IMR-90 (cell line): ENCODE results near the gene RNASEH2B. TPM values are rescaled to one million over a fixed set of nuclear protein-coding genes. Genes with fewer than 3 reads are reported as not detected.

Experiments
- ATAC-seq: fragments of 200-7000 bp; cut with Tn5 transposase; 2 replicates; pipeline ENCODE4 v1.9.1; 2020; ENCODE audit warnings: low read depth, mild to moderate bottlenecking, moderate library complexity
- BruUV-seq: library from RNA; stranded (reverse); fragments of 400-500 nt; replicated peaks from 2 replicates; lab custom pipeline; 2021; lab: Mats Ljungman, UMichigan
- CTCF ChIA-PET: fragments of 300-600 bp; formaldehyde crosslinking; extraction: SDS; loops from one replicate; lab custom pipeline; 2021; ENCODE audit warnings: antibody characterized with exemption; lab: Yijun Ruan, JAX
- POLR2A ChIA-PET: fragments of 300-600 bp; sonication (Branson Sonifier 250); formaldehyde crosslinking; loops from one replicate; lab custom pipeline; 2022; ENCODE audit warnings: antibody characterized with exemption; ENCODE audit not compliant: unreplicated experiment; lab: Charles Lee
- DNase-seq: peaks from one replicate; pipeline ENCODE4 v3.0.0; 2013
- H2AFZ ChIP-seq: replicated peaks from 2 replicates; pipeline ENCODE3; 2013; ENCODE audit warnings: low read length, mild to moderate bottlenecking; ENCODE audit not compliant: poor library complexity
- H2AK5ac ChIP-seq: 2 replicates; pipeline ENCODE4 v1.6.1; 2013; ENCODE audit warnings: low read depth, low read length, inconsistent platforms
- H2AK9ac ChIP-seq: replicated peaks from 2 replicates; pipeline ENCODE3; 2013; ENCODE audit warnings: mild to moderate bottlenecking, low read depth, low read length, moderate library complexity; ENCODE audit not compliant: poor library complexity
- H2BK120ac ChIP-seq: 2 replicates; pipeline ENCODE4 v1.6.1; 2013; ENCODE audit warnings: low read depth, low read length, inconsistent platforms
- H2BK15ac ChIP-seq: 3 replicates; pipeline ENCODE4 v1.6.1; 2013; ENCODE audit warnings: low read depth, low read length, inconsistent platforms
- H2BK20ac ChIP-seq: 2 replicates; pipeline ENCODE4 v1.6.1; 2013; ENCODE audit warnings: low read depth, mild to moderate bottlenecking, inconsistent platforms, low read length, moderate library complexity
- H2BK5ac ChIP-seq: 2 replicates; pipeline ENCODE4 v1.6.1; 2013; ENCODE audit warnings: mild to moderate bottlenecking, low read depth, low read length, inconsistent platforms; ENCODE audit not compliant: poor library complexity, severe bottlenecking
- H3K14ac ChIP-seq: replicated peaks from 2 replicates; pipeline ENCODE4 v1.6.1; 2013; ENCODE audit warnings: low read depth, low read length, inconsistent platforms
- H3K18ac ChIP-seq: 2 replicates; pipeline ENCODE4 v1.6.1; 2013; ENCODE audit warnings: low read depth, low read length, control low read depth
- H3K23ac ChIP-seq: 2 replicates; pipeline ENCODE4 v1.6.1; 2013; ENCODE audit warnings: low read depth, low read length, inconsistent platforms
- H3K27ac ChIP-seq: 2 replicates; pipeline ENCODE4 v1.5.1; 2013; ENCODE audit warnings: mild to moderate bottlenecking, control low read depth, low read length; ENCODE audit not compliant: insufficient read depth
- H3K27me3 ChIP-seq: 2 replicates; pipeline ENCODE4 v1.6.1; 2013; ENCODE audit warnings: low read length; ENCODE audit not compliant: control insufficient read depth, insufficient read depth
- H3K36me3 ChIP-seq: 2 replicates; pipeline ENCODE4 v1.6.1; 2013; ENCODE audit warnings: low read length, mixed read lengths; ENCODE audit not compliant: control insufficient read depth, insufficient read depth
- H3K4ac ChIP-seq: 2 replicates; pipeline ENCODE4 v1.6.1; 2013; ENCODE audit warnings: low read depth, low read length, inconsistent platforms
- H3K4me1 ChIP-seq: 2 replicates; pipeline ENCODE4 v1.6.1; 2013; ENCODE audit warnings: low read length, mixed read lengths; ENCODE audit not compliant: control insufficient read depth, insufficient read depth
- H3K4me2 ChIP-seq: 2 replicates; pipeline ENCODE4 v1.6.1; 2013; ENCODE audit warnings: low read depth, mild to moderate bottlenecking, control low read depth, low read length, moderate library complexity
- H3K4me3 ChIP-seq: 2 replicates; pipeline ENCODE4 v1.5.1; 2013; ENCODE audit warnings: low read depth, mild to moderate bottlenecking, control low read depth, low read length, moderate library complexity; ENCODE audit not compliant: insufficient read depth
- H3K56ac ChIP-seq: 2 replicates; pipeline ENCODE4 v1.6.1; 2013; ENCODE audit warnings: low read length, inconsistent platforms; ENCODE audit not compliant: insufficient read depth; ENCODE audit errors: extremely low read depth
- H3K79me1 ChIP-seq, 2 experiments: 2 replicates each; pipeline ENCODE4 v1.6.1; 2013; ENCODE audit warnings: low read length in 2 of 2, inconsistent platforms in 1 of 2, low read depth in 1 of 2
- H3K9ac ChIP-seq: 2 replicates; pipeline ENCODE4 v1.6.1; 2013; ENCODE audit warnings: low read depth, low read length, control low read depth
- H3K9me1 ChIP-seq: 2 replicates; pipeline ENCODE4 v1.6.1; 2013; ENCODE audit warnings: low read length, inconsistent platforms; ENCODE audit not compliant: insufficient read depth
- H3K9me3 ChIP-seq: 2 replicates; pipeline ENCODE4 v1.6.1; 2013; ENCODE audit warnings: low read length; ENCODE audit not compliant: control insufficient read depth, insufficient read depth
- H4K20me1 ChIP-seq: 2 replicates; pipeline ENCODE4 v1.6.1; 2013; ENCODE audit warnings: low read length, inconsistent platforms; ENCODE audit not compliant: insufficient read depth
- H4K5ac ChIP-seq: 2 replicates; pipeline ENCODE4 v1.6.1; 2013; ENCODE audit warnings: mild to moderate bottlenecking, low read depth, low read length, control low read depth
- H4K8ac ChIP-seq, 2 experiments: 2 replicates each; pipeline ENCODE4 v1.6.1; 2013; ENCODE audit warnings: low read depth in 2 of 2, low read length in 2 of 2, control low read depth in 1 of 2, inconsistent platforms in 1 of 2
- H4K91ac ChIP-seq: 2 replicates; pipeline ENCODE4 v1.6.1; 2013; ENCODE audit warnings: low read depth, low read length, inconsistent platforms; ENCODE audit not compliant: insufficient read depth
- BHLHE40 ChIP-seq: fragments of 150-350 bp; IDR thresholded peaks from 2 replicates; pipeline ENCODE4 v1.6.1; 2016; ENCODE audit warnings: mild to moderate bottlenecking, low read depth, low read length
- CEBPB ChIP-seq: IDR thresholded peaks from 2 replicates; pipeline ENCODE4 v1.6.1; 2012; ENCODE audit warnings: low read depth, low read length, improper control_type of control experiment
- CHD1 ChIP-seq: IDR thresholded peaks from 2 replicates; pipeline ENCODE4 v1.6.1; 2012; ENCODE audit warnings: low read depth, low read length, improper control_type of control experiment
- FOS ChIP-seq: fragments of 150-350 bp; IDR thresholded peaks from 2 replicates; pipeline ENCODE4 v1.6.1; 2016; ENCODE audit warnings: low read depth, low read length
- MAZ ChIP-seq: IDR thresholded peaks from 2 replicates; pipeline ENCODE4 v1.6.1; 2012; ENCODE audit warnings: low read depth, mild to moderate bottlenecking, low read length, improper control_type of control experiment, moderate library complexity, borderline replicate concordance
- MXI1 ChIP-seq: IDR thresholded peaks from 2 replicates; pipeline ENCODE4 v1.6.1; 2012; ENCODE audit warnings: low read depth, mild to moderate bottlenecking, low read length, moderate library complexity, borderline replicate concordance
- NFE2L2 ChIP-seq: fragments of 150-350 bp; IDR thresholded peaks from 2 replicates; pipeline ENCODE4 v1.6.1; 2016; ENCODE audit warnings: low read depth, mild to moderate bottlenecking, low read length
- POLR2A ChIP-seq: IDR thresholded peaks from 2 replicates; pipeline ENCODE4 v1.6.1; 2012; ENCODE audit warnings: mild to moderate bottlenecking, low read depth, low read length
- RCOR1 ChIP-seq: IDR thresholded peaks from 2 replicates; pipeline ENCODE4 v1.6.1; 2012; ENCODE audit warnings: mild to moderate bottlenecking, low read length, improper control_type of control experiment; ENCODE audit not compliant: insufficient replicate concordance
- RFX5 ChIP-seq: IDR thresholded peaks from 2 replicates; pipeline ENCODE4 v1.8.0; 2012; ENCODE audit warnings: low read depth, mild to moderate bottlenecking, low read length, moderate library complexity
- SMC3 ChIP-seq: fragments of 150-350 bp; IDR thresholded peaks from 2 replicates; pipeline ENCODE4 v1.6.1; 2016; ENCODE audit warnings: low read depth, mild to moderate bottlenecking, antibody characterized with exemption, low read length, moderate library complexity
- dilution Hi-C: fragments of 300-500 bp; cut with HindIII; formaldehyde crosslinking; loops from one replicate; pipeline ENCODE4 v1.14.3; 2018; ENCODE audit warnings: low sequenced_read_pairs; ENCODE audit not compliant: unreplicated experiment
- in situ Hi-C: fragments of 300-500 bp; cut with MboI; formaldehyde crosslinking; loops from 3 replicates; pipeline ENCODE4 v1.14.3; 2019; ENCODE audit warnings: low sequenced_read_pairs, inconsistent platforms, mixed read lengths
- intact Hi-C: fragments of 100-400 bp; cut with micrococcal nuclease; formaldehyde crosslinking; loops from 2 replicates; pipeline ENCODE4 v1.10.0; 2022
- polyA plus RNA-seq, 3 experiments: library from polyadenylated mRNA; depleted of rRNA; stranded (reverse); fragments of >200 nt; gene quantifications; 2 replicates each; pipeline ENCODE4 v1.2.3, GENCODE V29; 2012; ENCODE audit warnings: low replicate concordance in 1 of 3
- total RNA-seq: library from RNA; depleted of rRNA; stranded (reverse); fragments of >200 nt; gene quantifications from 2 replicates; pipeline ENCODE4 v1.2.3, GENCODE V29; 2012
- TF ChIP-seq, protein P1 (sequence below): conservative IDR thresholded peaks from 2 replicates; pipeline ENCODE4 v1.5.1; 2012; ENCODE audit warnings: mild to moderate bottlenecking, low read depth, low read length, improper control_type of control experiment
- TF ChIP-seq, protein P2 (sequence below): fragments of 150-350 bp; IDR thresholded peaks from 2 replicates; pipeline ENCODE4 v1.6.1; 2017; ENCODE audit warnings: mild to moderate bottlenecking, antibody characterized with exemption, low read length, low read depth
- TF ChIP-seq, protein P3 (sequence below): fragments of 150-350 bp; IDR thresholded peaks from 2 replicates; pipeline ENCODE4 v1.6.1; 2016; ENCODE audit warnings: low read depth, mild to moderate bottlenecking, low read length, moderate library complexity, borderline replicate concordance

The RNASEH2B gene
- total and polyA plus RNA-seq, 2 of the 4 experiments (the other 2 are of a cell fraction), result 11.2 to 14.2 TPM

DNA sequence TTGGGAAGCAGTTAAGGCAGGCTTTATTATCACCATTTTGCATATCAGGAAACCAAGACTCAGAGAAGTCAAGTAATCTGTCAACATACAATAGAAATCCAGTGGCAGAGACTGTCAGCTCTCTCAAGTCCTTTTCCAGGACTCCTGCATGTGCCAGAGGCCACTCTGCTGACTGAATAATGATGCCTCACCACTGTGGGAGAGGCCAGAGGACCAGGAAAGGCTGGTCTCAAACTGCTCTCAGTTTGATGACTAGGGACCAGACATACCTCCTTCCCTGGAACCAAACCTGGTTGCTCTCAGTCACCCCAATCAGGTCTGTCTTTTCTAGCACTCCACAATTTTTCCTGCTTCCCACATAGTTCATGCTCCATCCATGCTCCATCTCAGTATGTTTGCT is 8.0 kb downstream of the RNASEH2B start:
- ATAC-seq (no peak), DNase-seq (no peak)
- Histone ChIP-seq H4K91ac (no peak overlapping the region), H3K36me3 (no peaks in the 10 kb centered on the region), H4K20me1 (peaks cover 7% of the 10 kb centered on the region), H2AK9ac (no peak overlapping the region), H3K18ac (no peak overlapping the region), H4K8ac (no peak overlapping the region), H3K56ac (no peak overlapping the region), H4K5ac (no peak overlapping the region), H2AFZ (no peak overlapping the region), H2BK20ac (no peak overlapping the region), H3K9me1 (peaks cover 6% of the 10 kb centered on the region), H3K27ac (no peak overlapping the region), H3K9ac (no peak overlapping the region), H3K27me3 (no peaks in the 10 kb centered on the region), H2BK120ac (no peak overlapping the region), H2BK5ac (no peak overlapping the region), H3K4me3 (no peak overlapping the region), H3K9me3 (peaks cover 7% of the 10 kb centered on the region), H2BK15ac (no peak overlapping the region), H3K23ac (no peak overlapping the region), H2AK5ac (no peak overlapping the region), H3K4me1 (peaks cover 7% of the 10 kb centered on the region), H3K14ac (no peak overlapping the region), H3K79me1 (peaks cover 26 to 29% of the 10 kb centered on the region in 2 experiments), H3K4me2 (no peak overlapping the region), H3K4ac (no peak overlapping the region)
- in situ Hi-C loops (loop anchor here (25.0 kb wide), 3 partner anchors 830 to 1255 kb away; partner anchors contain the start of gene TRIM13), dilution Hi-C loops (no loop called here), intact Hi-C loops (loop anchor here (10.0 kb wide), 3 partner anchors 793 to 1063 kb away; partner anchors contain the start of gene SPRYD7)
- POLR2A ChIA-PET, result no interaction called here
- TF ChIP-seq FOS (no peak), RFX5 (no peak), BHLHE40 (no peak), RCOR1 (no peak), NFE2L2 (no peak), MXI1 (no peak), SMC3 (no peak), CEBPB (no peak), CHD1 (no peak), MAZ (no peak), POLR2A (no peak)
- TF ChIP-seq, protein P1, sequence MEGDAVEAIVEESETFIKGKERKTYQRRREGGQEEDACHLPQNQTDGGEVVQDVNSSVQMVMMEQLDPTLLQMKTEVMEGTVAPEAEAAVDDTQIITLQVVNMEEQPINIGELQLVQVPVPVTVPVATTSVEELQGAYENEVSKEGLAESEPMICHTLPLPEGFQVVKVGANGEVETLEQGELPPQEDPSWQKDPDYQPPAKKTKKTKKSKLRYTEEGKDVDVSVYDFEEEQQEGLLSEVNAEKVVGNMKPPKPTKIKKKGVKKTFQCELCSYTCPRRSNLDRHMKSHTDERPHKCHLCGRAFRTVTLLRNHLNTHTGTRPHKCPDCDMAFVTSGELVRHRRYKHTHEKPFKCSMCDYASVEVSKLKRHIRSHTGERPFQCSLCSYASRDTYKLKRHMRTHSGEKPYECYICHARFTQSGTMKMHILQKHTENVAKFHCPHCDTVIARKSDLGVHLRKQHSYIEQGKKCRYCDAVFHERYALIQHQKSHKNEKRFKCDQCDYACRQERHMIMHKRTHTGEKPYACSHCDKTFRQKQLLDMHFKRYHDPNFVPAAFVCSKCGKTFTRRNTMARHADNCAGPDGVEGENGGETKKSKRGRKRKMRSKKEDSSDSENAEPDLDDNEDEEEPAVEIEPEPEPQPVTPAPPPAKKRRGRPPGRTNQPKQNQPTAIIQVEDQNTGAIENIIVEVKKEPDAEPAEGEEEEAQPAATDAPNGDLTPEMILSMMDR, result no peak
- TF ChIP-seq, protein P2, sequence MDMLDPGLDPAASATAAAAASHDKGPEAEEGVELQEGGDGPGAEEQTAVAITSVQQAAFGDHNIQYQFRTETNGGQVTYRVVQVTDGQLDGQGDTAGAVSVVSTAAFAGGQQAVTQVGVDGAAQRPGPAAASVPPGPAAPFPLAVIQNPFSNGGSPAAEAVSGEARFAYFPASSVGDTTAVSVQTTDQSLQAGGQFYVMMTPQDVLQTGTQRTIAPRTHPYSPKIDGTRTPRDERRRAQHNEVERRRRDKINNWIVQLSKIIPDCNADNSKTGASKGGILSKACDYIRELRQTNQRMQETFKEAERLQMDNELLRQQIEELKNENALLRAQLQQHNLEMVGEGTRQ, result no peak
- TF ChIP-seq, protein P3, sequence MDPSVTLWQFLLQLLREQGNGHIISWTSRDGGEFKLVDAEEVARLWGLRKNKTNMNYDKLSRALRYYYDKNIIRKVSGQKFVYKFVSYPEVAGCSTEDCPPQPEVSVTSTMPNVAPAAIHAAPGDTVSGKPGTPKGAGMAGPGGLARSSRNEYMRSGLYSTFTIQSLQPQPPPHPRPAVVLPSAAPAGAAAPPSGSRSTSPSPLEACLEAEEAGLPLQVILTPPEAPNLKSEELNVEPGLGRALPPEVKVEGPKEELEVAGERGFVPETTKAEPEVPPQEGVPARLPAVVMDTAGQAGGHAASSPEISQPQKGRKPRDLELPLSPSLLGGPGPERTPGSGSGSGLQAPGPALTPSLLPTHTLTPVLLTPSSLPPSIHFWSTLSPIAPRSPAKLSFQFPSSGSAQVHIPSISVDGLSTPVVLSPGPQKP, result no peak
- CTCF ChIA-PET, result interaction anchor here (0.6 kb wide), 1 partner anchor 25 kb away, joined by 3 read pairs; no protein-coding TSS in a partner anchor
- BruUV-seq, result no TSS peak
